Epithelial cell of esophagus (primary cell): ENCODE measurements around the gene SPCS1.
A peak's percentile ranks its signal among the peaks of the same experiment; 100 is the strongest.

Experiments used
- DNase-seq: peaks from one replicate; pipeline ENCODE4 v3.0.0; 2010; ENCODE audit warnings: low read depth
- H3K4me3 ChIP-seq: 2 replicates; pipeline ENCODE4 v1.5.1; 2011; ENCODE audit warnings: mild to moderate bottlenecking, low read length, control low read depth
- CTCF ChIP-seq: IDR thresholded peaks from 2 replicates; pipeline ENCODE4 v1.5.1; 2011; ENCODE audit warnings: low read depth, mild to moderate bottlenecking, low read length, control low read depth, inconsistent platforms; ENCODE audit not compliant: insufficient read depth; ENCODE audit errors: missing control alignments

The SPCS1 gene

GRCh38 chr3:52678265-52679198, 27.4 kb upstream of the SPCS1 start:
- no peak for DNase-seq
- H3K4me3 ChIP-seq, result no peak overlapping the region
- no peak for TF ChIP-seq CTCF

- no peak overlapping the region for H3K4me3 ChIP-seq
- TF ChIP-seq CTCF, result no peak
- DNase-seq, result no peak
These were observed 26.7 kb upstream of the SPCS1 start for GRCh38 chr3:52679199-52679538.

DNA sequence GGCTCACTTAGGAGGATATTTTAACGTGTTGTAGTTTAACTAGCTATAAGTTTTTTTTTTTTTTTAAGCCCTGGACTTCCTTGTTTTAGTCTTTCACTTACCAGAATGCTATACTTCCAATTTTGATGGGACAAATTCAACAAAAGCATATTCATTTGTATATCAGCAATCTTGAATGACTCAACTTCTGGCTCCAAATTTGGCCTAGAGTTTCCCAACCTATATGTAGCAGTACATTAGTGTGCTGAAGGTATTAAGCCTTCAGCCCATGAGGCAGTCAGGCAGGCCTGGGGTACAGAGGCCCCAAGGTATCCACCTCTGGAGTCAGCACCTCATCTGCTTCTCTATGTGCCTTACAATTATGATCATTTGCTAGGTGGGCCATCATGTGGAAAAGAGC, 26.1 kb upstream of the SPCS1 start:
- peak; percentile 18 for DNase-seq
- H3K4me3 ChIP-seq, result no peak overlapping the region
- TF ChIP-seq CTCF, result no peak

GRCh38 chr3:52681596-52681995, 24.3 kb upstream of the SPCS1 start:
- no peak for TF ChIP-seq CTCF
- DNase-seq, result no peak
- no peak overlapping the region for H3K4me3 ChIP-seq

- no peak overlapping the region for H3K4me3 ChIP-seq
- DNase-seq, result peak; percentile 80
- peak; percentile 34 for TF ChIP-seq CTCF
These were observed 23.9 kb upstream of the SPCS1 start for GRCh38 chr3:52682016-52682415.

DNA sequence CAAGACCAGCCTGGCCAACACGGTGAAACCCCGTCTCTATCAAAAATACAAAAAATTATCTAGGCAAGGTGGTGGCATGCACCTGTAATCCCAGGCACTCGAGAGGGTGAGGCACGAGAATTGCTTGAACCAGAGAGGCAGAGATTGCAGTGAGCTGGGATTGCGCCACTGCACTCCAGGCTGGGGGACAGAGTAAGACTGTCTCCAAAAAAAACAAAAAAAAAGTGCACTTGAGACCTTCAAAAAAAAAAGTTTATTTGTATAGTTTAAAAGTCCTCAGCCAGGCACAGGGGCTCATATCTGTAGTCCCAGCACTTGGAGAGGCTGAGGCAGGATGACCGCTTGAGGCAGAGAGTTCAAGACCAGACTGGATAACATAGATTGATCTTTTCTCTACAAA, 22.3 kb upstream of the SPCS1 start:
- DNase-seq, result no peak
- no peak for TF ChIP-seq CTCF
- no peak overlapping the region for H3K4me3 ChIP-seq

DNA sequence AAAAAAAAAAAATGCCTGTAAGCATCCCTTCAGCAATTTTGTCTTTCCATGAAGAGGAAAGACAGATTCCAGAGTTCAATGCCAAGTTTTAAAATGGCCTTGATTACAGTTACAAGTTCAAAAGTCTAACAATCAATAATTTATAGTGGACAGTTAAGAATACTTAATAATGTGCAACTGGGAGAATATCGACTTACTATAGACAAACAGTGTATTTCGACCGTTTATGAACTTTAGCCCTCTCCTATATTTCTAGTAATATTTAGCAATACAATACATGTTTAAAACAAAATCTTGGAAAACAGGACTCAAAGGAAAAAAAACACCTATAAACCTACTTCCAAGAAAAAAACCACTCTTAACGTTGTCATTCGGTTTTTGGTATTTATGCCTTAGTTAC, 21.7 kb upstream of the SPCS1 start:
- H3K4me3 ChIP-seq, result no peak overlapping the region
- TF ChIP-seq CTCF, result no peak
- DNase-seq, result no peak
